GM18909 (cell line): ENCODE measurements around the gene ARHGEF40.

ENCODE experiments used
- ATAC-seq: cut with Tn5 transposase; IDR thresholded peaks from one replicate; pipeline ENCODE4 v1.9.1; 2021; ENCODE audit warnings: mild to moderate bottlenecking; ENCODE audit not compliant: unreplicated experiment, poor library complexity

The ARHGEF40 gene

GRCh38 chr14:21096438-21096837 is 26.3 kb downstream of the ARHGEF40 start:
- ATAC-seq: no peak

GRCh38 chr14:21096978-21097635 is 27.0 kb downstream of the ARHGEF40 start:
- no peak for ATAC-seq

DNA sequence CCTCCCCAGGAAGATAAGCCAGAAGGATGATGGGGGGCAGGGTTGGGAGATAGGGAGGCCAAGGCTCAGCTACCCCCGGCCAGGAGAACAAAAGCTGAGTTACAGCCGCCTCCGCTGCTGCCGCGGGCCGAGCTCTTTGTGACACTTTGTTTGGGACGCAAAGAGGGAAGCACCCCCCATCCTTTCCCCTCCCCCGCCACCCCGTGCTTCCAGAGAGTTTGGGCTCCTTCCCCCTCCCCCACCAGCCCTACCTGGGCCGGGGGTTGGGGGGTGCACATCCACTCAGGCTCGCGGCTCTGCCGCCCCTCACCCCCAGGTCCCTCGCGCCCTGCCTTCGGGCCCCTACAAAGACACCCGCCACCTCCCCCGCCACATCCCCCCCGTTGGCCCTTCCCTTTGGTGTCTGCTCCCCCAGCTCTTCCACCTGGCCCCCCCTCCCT is 27.6 kb downstream of the ARHGEF40 start:
- ATAC-seq: no peak

DNA sequence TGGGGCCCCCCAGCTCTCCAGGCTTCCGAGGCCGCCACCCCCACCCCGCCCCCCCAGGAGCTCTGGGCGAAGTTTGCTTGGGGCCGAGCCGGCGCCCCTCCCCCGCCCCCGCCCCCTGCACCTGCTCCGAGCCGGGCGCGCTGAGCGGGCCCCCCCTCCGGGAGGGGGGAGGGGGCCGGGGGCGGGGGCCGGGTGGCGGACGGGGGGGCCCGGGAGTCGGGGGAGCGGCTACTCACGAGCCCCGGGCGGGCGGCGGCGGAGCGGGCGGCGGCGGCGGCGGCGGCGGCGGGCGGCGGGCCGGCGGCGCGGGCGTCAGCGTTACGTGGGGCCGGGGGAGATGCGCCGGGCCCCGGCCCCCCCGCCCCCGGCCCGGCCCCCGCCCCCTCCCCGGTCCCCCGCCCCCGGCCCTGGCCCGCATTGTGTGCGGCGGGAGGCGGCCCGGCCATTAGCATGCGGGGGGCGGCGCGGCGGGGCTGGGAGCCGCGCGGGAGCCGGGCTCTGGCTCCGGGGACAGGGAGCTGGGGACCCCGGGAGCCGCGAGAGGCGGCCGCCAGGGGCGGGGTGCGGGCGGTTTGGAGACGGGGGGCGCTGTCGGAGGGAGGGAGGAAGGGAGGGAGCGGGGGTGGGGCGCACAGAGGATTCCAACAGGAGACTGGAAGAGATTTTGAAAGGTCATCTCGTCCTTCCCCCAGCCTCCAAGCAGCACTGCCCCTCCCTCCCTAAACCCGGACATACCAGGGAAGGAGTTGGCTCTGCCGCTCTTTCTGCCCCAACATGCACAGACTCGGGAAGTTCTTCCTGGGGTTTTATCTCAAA is 28.2 kb downstream of the ARHGEF40 start, which contains the start of gene ZNF219:
Gene ZNF219 (minus strand): TSS at position 580 of the 816 bp plus-strand sequence. CDS start 5,064 bp downstream, outside the sequence.
- no peak for ATAC-seq

- ATAC-seq: no peak
These were observed 28.9 kb downstream of the ARHGEF40 start for GRCh38 chr14:21098892-21099595.

- ATAC-seq: no peak
These were observed 29.5 kb downstream of the ARHGEF40 start for GRCh38 chr14:21099596-21099985.

- no peak for ATAC-seq
These were observed 30.8 kb downstream of the ARHGEF40 start, which contains the start of gene TMEM253 for GRCh38 chr14:21100931-21101330. TSS of gene TMEM253 (plus strand) at chr14:21101066. CDS start at chr14:21101344, 278 bp downstream.

DNA sequence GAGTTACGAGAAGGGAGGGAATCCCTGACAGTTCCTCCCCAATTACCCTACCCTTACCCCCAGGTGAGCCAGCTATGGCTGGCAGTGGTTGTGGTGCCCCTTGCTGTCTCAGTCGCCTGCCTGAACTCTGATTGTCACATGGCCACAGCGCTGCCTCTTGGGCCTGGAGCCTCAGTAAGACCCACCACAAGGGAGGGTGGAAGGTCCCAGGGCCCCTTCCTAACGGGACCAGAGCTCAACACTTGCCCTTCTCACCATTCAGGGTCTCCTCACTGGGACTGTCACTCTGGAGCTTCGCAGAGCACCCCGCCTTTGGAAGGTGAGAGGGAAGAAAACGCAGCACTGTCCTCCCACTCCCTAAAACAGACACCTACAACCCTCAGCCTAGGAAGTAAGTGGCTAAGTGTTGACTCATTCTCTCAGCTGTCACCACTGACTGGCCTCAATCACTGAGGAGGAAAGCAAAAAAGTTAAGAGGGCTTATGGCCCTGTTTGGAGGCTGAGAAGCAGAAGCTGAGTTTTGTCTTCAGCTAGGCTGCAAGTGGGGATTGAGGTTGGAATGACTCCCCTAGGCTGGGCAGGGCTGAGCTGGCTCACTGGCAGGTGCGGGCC is 31.8 kb downstream of the ARHGEF40 start:
- ATAC-seq: no peak

DNA sequence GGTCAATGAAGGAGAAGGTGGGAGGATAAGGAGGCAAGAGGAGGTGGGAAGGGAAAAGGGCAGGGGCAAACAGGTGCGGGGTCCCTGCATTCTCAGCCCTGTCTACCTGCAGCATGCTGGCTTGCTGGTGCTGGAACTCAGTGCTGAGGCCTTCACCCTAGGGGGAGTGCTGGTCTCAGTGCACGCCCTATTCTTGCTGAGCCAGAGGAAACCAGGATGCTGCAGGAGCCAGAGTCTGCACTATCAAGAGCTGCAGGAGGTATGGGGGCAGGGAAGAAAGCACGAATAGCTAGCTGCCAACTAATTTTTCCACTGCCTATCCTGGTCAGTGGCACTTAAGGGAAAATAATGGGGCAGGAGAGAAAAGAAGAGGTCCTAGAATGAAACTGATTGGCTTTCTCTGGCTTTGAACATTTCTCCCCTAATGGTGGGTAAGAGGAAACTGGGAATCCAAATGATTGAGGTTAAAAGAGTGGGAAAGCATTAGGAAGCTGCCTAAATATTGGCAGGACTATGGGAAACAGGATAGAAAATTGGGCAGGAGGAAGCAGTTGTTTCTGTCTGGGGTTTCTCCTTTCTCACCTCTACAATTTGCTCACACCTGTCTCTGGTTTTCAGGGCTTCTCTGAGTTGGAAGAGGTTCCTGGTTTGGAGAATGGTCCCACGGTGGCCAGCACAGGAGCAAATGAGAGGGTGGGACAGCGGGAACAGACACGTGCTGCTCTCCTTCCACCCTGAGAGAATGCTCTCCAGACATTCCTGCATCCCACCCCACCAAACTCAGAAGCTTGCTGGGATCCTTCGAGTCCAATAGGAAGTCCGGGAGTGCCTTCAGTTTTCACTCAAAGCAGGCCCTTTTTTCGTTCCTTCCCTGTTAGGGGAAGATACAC is 32.7 kb downstream of the ARHGEF40 start:
- ATAC-seq: no peak

DNA sequence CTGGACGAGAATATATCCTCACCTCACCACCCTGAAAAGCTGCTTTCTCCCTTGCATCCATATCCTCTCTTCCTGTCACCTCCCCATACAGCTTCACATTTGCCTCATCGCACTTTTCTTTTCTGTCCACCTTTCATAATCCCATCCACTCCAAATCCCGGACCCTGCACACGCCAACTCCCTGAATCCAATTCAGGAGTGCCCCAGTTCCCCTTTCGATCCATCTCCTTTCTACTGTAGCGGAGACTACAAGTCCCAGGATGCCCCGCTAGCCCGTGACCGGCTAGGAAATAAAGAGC is 33.3 kb downstream of the ARHGEF40 start:
- no peak for ATAC-seq

GRCh38 chr14:21103710-21104447 is 33.8 kb downstream of the ARHGEF40 start:
- ATAC-seq: peak; percentile 90

DNA sequence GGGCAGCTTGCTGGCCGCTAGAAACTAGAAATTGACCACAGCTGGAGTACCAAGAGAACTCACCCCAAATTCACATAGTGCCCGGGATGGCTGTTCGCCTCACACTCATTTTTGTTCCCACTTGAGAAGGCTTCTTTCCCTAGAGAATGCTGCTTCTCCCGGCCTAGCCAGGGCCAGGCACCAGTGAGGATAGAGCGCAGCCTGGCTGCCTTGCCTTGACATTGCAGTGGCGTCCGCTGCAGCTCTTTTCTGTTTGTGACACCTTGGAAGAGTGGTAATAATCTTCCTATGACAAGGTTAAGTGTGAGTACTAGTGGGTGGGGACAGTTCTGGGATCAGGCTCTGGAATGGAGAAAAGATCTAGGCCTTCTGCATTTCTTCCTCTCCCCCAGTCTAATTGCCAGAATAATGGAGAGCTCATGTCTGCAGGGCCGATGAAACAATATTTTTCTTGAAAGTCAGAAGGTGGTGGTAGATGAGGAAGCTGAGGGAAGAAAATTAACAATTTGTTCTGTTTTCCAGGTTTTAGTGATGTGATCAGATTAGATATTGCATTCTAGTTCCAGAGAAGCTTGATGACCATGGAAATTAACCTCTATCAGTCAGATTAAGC is 34.5 kb downstream of the ARHGEF40 start:
- ATAC-seq: peak; percentile 48

GRCh38 chr14:21105095-21105494 is 35.0 kb downstream of the ARHGEF40 start:
- ATAC-seq: no peak

- no peak for ATAC-seq
These were observed 36.0 kb downstream of the ARHGEF40 start for GRCh38 chr14:21106176-21106497.

DNA sequence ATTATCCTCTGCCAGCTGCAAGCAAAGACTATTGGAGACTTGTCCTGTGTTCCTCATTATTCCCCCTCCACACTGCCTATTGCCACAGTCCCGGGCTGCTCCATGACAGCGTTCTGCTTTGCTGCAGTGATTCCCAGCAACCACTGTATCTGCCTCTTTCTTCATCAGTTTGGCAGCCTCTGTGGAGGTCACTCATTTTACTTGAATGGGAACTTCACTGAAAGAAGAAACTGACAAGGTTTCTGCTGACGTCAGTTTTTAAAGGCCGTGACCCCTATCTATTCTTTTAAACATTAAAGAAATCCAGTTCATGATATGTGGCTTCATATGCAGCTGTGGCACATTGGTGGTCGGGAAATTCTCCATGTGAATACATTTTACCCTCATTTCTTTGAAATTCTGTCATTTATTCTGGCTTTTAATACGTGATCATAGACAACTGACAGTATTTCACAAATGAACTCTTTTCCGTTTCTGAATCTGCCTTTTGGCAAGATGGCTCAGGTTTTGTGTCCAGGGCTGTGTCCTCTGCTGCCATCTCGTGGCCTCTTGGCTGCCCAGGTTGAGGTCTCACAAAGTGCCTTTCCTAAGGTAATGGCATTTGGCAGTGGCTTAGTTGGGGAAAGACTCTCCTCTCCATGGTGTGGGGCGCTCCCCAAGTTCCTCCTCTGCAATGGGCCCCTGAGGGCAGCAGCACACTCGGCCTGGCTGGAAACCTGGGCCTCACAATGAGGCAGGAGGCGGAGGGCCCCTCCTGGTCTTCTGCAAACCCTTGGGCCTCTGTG is 36.6 kb downstream of the ARHGEF40 start:
- ATAC-seq: no peak

DNA sequence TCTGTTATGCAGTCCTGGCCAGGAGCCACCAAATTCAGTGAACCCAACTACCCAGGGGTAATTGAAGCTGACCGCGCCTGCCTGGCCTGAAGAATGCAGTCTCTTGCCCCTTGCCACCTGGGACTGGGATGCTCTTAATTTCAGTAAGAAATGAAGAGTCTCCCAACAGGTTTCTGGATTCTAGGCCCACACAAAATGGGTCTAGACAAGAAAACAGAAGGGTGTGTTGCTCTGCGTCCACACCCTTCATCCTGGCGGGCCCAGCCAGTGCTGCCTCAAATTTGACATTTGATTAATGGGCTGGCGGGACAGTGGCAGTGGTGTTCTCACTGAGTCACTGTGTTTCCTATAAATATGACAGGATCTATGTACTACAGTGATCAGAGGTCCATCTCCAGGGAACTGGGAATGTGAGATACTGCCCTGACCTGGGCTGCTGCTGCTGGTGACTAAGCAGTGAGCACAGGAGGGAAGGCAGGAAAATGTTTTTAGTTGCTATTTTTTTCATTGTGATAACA is 37.2 kb downstream of the ARHGEF40 start:
- ATAC-seq: no peak

- ATAC-seq: no peak
These were observed 38.7 kb downstream of the ARHGEF40 start for GRCh38 chr14:21108791-21109190.
